ENCODE data around the gene SYP.
"Not testable (repeated sequence)": the region's sequence is repeated elsewhere in the genome, so short reads cannot be mapped to it uniquely, and the experiment has no call there.

The SYP gene

GRCh38 chrX:49188468-49189076 lies 11.4 kb downstream of the SYP start:
- no peak for DNase-seq

- no peak for DNase-seq
Observed at GRCh38 chrX:49187526-49187925, 12.5 kb downstream of the SYP start.

GRCh38 chrX:49187028-49187394 lies 13.0 kb downstream of the SYP start:
- DNase-seq: no peak

- peak; percentile 58 for DNase-seq
Observed at GRCh38 chrX:49186125-49187027, 13.6 kb downstream of the SYP start, which contains the start of gene PRICKLE3. Gene PRICKLE3 (minus strand): TSS chrX:49186373. CDS start chrX:49186297, 76 bp downstream.

- no peak for DNase-seq
Observed at GRCh38 chrX:49184294-49185281, 15.4 kb downstream of the SYP start.

GRCh38 chrX:49183701-49184281 lies 16.2 kb downstream of the SYP start:
- DNase-seq: no peak

GRCh38 chrX:49179358-49179757 lies 20.6 kb downstream of the SYP start:
- DNase-seq: no peak

- no peak for DNase-seq
Observed at GRCh38 chrX:49178537-49178936, 21.5 kb downstream of the SYP start.

- DNase-seq: no peak
Observed at GRCh38 chrX:49177873-49178480, 22.0 kb downstream of the SYP start.

GRCh38 chrX:49177338-49177833 lies 22.6 kb downstream of the SYP start:
- no peak for DNase-seq

GRCh38 chrX:49176421-49177326 lies 23.3 kb downstream of the SYP start:
- no peak for DNase-seq

- DNase-seq: no peak
Observed at GRCh38 chrX:49175435-49176274, 24.3 kb downstream of the SYP start.

- DNase-seq: no peak
Observed at GRCh38 chrX:49174723-49175122, 25.3 kb downstream of the SYP start.

GRCh38 chrX:49173544-49173943 lies 26.4 kb downstream of the SYP start:
- DNase-seq: not testable (repeated sequence)

- peak; percentile 45 for DNase-seq
Observed at GRCh38 chrX:49172280-49172780, 27.7 kb downstream of the SYP start.

- DNase-seq: no peak
Observed at GRCh38 chrX:49171752-49172279, 28.2 kb downstream of the SYP start, which contains the start of gene PLP2. Gene PLP2 (plus strand): TSS chrX:49171898. CDS start chrX:49172001, 103 bp downstream.

- no peak for DNase-seq
Observed at GRCh38 chrX:49167740-49168108, 32.3 kb downstream of the SYP start.

- DNase-seq: no peak
Observed at GRCh38 chrX:49166914-49167739, 32.9 kb downstream of the SYP start.

Data from NCI-H510A (cell line).